Stomach (tissue), 9 donors: ENCODE data around the gene CELA2B. TPM values are rescaled to one million over a fixed set of nuclear protein-coding genes. Genes with fewer than 3 reads are reported as not detected.

Experiments used
- DNase-seq, 2 donors: peaks; one replicate each; pipeline versions ENCODE4 v3.0.0 to v3.0.0-alpha.2; 2013 to 2019
- H3K27ac ChIP-seq, 5 donors: fragments of 200-600 bp in 4 of 5; sonication (generic) in 4 of 5; one replicate each; pipeline ENCODE4 v1.5.1; 2013 to 2019; ENCODE audit warnings: mild to moderate bottlenecking in 1 of 5, moderate library complexity in 1 of 5
- H3K27me3 ChIP-seq, 3 donors: fragments of 200-600 bp; sonication (generic); one replicate each; pipeline ENCODE4 v1.5.1; 2017 to 2019; ENCODE audit warnings: mixed run types in 1 of 3
- H3K36me3 ChIP-seq, 4 donors: fragments of 200-600 bp; sonication (generic); 1 replicate in 3 of 4; 2 replicates in 1 of 4; pipeline ENCODE4 v1.5.1; 2016 to 2019
- H3K4me1 ChIP-seq, 4 donors: fragments of 200-600 bp; sonication (generic); one replicate each; pipeline ENCODE4 v1.5.1; 2016 to 2019
- H3K4me3 ChIP-seq, 4 donors: fragments of 200-600 bp; sonication (generic) in 3 of 4; one replicate each; pipeline ENCODE4 v1.5.1; 2016 to 2019; ENCODE audit warnings: mild to moderate bottlenecking in 1 of 4
- H3K9me3 ChIP-seq, 4 donors: fragments of 200-600 bp; sonication (generic); one replicate each; pipeline ENCODE4 v1.5.1; 2016 to 2019
- CTCF ChIP-seq, 7 experiments: fragments of 450-650 bp in 4 of 7; fragments of 200-600 bp in 3 of 7; sonication (generic) in 3 of 7; IDR thresholded peaks; one replicate each; pipeline ENCODE4 v1.5.1; 2016 to 2019; ENCODE audit warnings: antibody characterized with exemption in 7 of 7, control low read depth in 2 of 7, mild to moderate bottlenecking in 1 of 7
- EP300 ChIP-seq: sonication (generic); formaldehyde crosslinking; IDR thresholded peaks from one replicate; pipeline ENCODE4 v1.6.1; 2017; ENCODE audit warnings: antibody characterized with exemption
- POLR2A ChIP-seq, 4 donors: fragments of 450-650 bp; IDR thresholded peaks; one replicate each; pipeline ENCODE4 v1.6.1; 2016; ENCODE audit warnings: antibody characterized with exemption in 4 of 4, control low read depth in 2 of 4, mild to moderate bottlenecking in 1 of 4, moderate library complexity in 1 of 4
- POLR2AphosphoS5 ChIP-seq, 3 donors: sonication (generic); formaldehyde crosslinking; IDR thresholded peaks; one replicate each; pipeline ENCODE4 v1.6.1; 2016; ENCODE audit warnings: antibody characterized with exemption in 3 of 3
- WGBS, 5 donors: extraction: QIAGEN DNeasy Blood & Tissue Kit in 3 of 5; methylation state at CpG; one replicate each; pipeline versions ENCODE4 v1.1.5 to v1.1.7; 2013 to 2018; 5-methylcytosine and 5-hydroxymethylcytosine counted together
- intact Hi-C: fragments of 100-400 bp; cut with DNase I; formaldehyde crosslinking; loops from one replicate; pipeline ENCODE4 v1.15.1; 2023; ENCODE audit warnings: low total_unique reads
- polyA plus RNA-seq, 3 donors: library from polyadenylated mRNA; stranded (reverse); fragments of 200-250 nt; gene quantifications; one replicate each; pipeline ENCODE4 v1.2.3, GENCODE V29; 2013
- total RNA-seq, 5 donors: library from RNA; depleted of rRNA; stranded (reverse); fragments of >200 nt; gene quantifications; one replicate each; pipeline versions ENCODE4 v1.1.0 to v1.2.3, GENCODE V29; 2014 to 2016
- donor health status: healthy with polysubstance abuse.
- donor health status: Bipolar disorder and iron deficiency.
- donor health status: healthy.

CELA2B gene
- total and polyA plus RNA-seq, 8 donors, result not detected

DNA sequence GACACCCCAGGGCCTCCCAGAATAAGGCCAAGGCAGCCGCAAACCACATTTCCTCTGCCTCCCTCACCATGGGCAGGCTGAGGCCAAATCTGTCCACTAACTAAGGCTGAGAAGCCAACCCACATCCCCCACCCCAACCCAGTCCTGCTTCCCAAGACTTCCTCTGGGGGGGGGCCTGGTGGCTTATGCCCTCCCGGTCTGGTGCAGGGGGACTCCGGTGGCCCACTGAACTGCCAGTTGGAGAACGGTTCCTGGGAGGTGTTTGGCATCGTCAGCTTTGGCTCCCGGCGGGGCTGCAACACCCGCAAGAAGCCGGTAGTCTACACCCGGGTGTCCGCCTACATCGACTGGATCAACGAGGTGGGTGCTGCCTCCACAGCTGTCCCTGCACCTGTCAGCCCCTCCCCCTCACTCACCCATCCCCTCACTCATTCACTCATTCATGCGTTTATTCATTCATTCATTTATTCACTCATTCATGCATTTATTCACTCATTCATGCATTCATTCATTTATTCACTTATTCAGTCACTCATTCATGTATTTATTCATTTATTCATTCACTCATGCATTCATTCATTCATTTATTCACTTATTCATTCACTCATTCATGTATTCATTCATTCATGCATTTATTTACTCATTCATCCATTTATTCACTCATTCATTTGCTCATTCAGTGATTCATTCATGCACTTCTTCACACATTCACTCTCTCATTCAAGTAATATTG is 30.3 kb upstream of the CELA2B start:
- no peak for TF ChIP-seq CTCF (IDR thresholded peaks at IDR 0.05)
- intact Hi-C loops, result no loop called here
- Histone ChIP-seq H3K27me3 (peaks cover 0 to 3% (median 0%) of the 10 kb centered on the region in 3 donors), H3K4me3 (no peak overlapping the region), H3K36me3 (no peaks in the 10 kb centered on the region), H3K27ac (no peak overlapping the region), H3K4me1 (no peaks in the 10 kb centered on the region), H3K9me3 (no peaks in the 10 kb centered on the region)
- no peak for DNase-seq
- WGBS, 5 donors, result 80 to 89% (median 84%) methylated on average over 14 of the region's 14 CpGs

- 83 to 93% (median 88%) methylated on average over 4 of the region's 4 CpGs; no CpG with 5 or more reads in 1 of the 5 donors for WGBS, 5 donors
- intact Hi-C loops, result no loop called here
- TF ChIP-seq EP300, result no peak
- TF ChIP-seq POLR2A (IDR thresholded peaks at IDR 0.05), result no peak
- TF ChIP-seq POLR2AphosphoS5 (IDR thresholded peaks at IDR 0.05), result no peak
- TF ChIP-seq CTCF (IDR thresholded peaks at IDR 0.05), result no peak
- no peak for DNase-seq
- Histone ChIP-seq H3K4me3 (no peak overlapping the region), H3K27me3 (peaks cover 0 to 3% (median 0%) of the 10 kb centered on the region in 3 donors), H3K27ac (no peak overlapping the region), H3K9me3 (no peaks in the 10 kb centered on the region), H3K36me3 (no peaks in the 10 kb centered on the region), H3K4me1 (no peaks in the 10 kb centered on the region)
These were observed 29.7 kb upstream of the CELA2B start for GRCh38 chr1:15446212-15446611.

GRCh38 chr1:15448877-15449462 is 26.9 kb upstream of the CELA2B start:
- intact Hi-C loops, result no loop called here
- Histone ChIP-seq H3K36me3 (no peaks in the 10 kb centered on the region), H3K9me3 (no peaks in the 10 kb centered on the region), H3K4me3 (no peak overlapping the region), H3K27ac (no peak overlapping the region), H3K4me1 (peaks cover 3 to 8% (median 4%) of the 10 kb centered on the region in 4 donors), H3K27me3 (peaks cover 0 to 3% (median 0%) of the 10 kb centered on the region in 3 donors)
- 86 to 92% (median 91%) methylated on average over 3 of the region's 3 CpGs for WGBS, 5 donors
- DNase-seq, result no peak
- no peak for TF ChIP-seq CTCF (IDR thresholded peaks at IDR 0.05)
- no peak for TF ChIP-seq POLR2AphosphoS5 (IDR thresholded peaks at IDR 0.05)
- TF ChIP-seq POLR2A (IDR thresholded peaks at IDR 0.05), result no peak
- TF ChIP-seq EP300, result no peak

DNA sequence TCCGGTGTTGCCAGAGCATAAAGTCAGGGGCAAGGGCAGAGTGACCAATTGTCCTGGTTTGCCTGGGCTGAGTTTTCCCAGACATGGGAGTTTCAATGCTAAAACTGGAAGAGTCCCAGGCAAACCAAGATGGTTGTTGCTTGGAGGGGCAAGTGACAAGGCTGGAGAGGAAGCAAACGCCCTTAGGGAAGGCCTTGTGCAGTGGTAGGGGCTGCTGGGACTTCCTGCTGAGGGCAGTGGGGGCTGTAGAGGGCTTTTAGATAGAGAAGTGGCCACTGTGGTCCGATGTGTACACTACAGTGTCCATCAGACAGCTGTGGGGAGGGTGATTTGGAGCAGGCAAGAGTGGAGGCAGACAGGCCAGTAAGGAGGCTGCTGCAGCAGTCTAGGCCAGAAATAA is 26.3 kb upstream of the CELA2B start:
- Histone ChIP-seq H3K36me3 (no peaks in the 10 kb centered on the region), H3K4me3 (no peak overlapping the region), H3K27me3 (peaks cover 0 to 3% (median 0%) of the 10 kb centered on the region in 3 donors), H3K27ac (no peak overlapping the region), H3K9me3 (no peaks in the 10 kb centered on the region), H3K4me1 (peaks cover 5 to 14% (median 9%) of the 10 kb centered on the region in 4 donors)
- WGBS, 5 donors, result 73 to 81% (median 79%) methylated on average over 3 of the region's 3 CpGs
- intact Hi-C loops, result no loop called here
- DNase-seq, result no peak
- TF ChIP-seq POLR2AphosphoS5 (IDR thresholded peaks at IDR 0.05), result no peak
- TF ChIP-seq EP300, result no peak
- TF ChIP-seq POLR2A (IDR thresholded peaks at IDR 0.05), result no peak
- TF ChIP-seq CTCF (IDR thresholded peaks at IDR 0.05), result no peak
